NCI-H2081 treated with DMSO at 0.1 percent for 48 hours (cell line): ENCODE results near the gene TPSAB1.
"Not testable (repeated sequence)": the region's sequence is repeated elsewhere in the genome, so short reads cannot be mapped to it uniquely, and the experiment has no call there.

Experiments
- DNase-seq: peaks from one replicate; lab custom pipeline; 2025; lab: John Stamatoyannopoulos, UW

TPSAB1 gene

GRCh38 chr16:1240436-1240835, at the start of gene TPSAB1:
TSS of gene TPSAB1 (plus strand) at chr16:1240705. CDS start at chr16:1240939, 234 bp downstream.
- not testable (repeated sequence) for DNase-seq

- not testable (repeated sequence) for DNase-seq
These were observed 49.7 kb upstream of the TPSAB1 start for GRCh38 chr16:1190789-1191188.

DNA sequence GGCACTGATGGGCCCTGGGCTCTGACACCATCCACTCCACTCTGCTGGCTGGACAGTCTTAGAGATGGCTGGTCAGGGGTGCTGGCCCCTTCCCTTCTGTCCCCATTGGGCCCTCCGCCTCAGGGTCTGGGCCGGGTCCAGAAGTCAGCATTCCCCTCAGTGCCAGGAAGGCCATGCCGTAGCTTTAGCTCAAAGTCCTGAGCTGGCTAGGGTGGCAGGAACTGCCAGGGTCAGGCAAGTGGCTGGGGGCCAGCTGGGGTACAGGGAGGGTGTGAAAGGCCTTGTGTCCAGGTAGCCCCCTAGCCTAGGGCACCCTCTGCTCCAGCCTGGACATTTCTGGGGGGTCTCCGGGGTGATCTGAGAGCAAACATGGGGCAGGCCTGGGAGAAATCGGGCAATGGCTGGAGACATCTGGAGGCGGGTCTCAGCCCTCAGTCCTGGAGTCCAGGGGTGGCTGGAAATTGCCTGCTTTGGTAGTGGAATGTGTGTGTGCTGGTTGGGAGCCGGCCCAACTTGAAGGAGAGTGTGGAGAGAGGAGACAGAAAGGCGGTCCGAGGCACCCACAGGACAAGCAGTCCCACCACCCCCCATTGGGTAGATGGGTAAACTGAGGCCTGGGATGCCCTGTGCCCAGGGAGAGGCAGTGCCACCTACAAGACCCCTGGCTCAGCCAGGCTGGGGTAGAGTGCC, 48.0 kb upstream of the TPSAB1 start:
- no peak for DNase-seq

DNA sequence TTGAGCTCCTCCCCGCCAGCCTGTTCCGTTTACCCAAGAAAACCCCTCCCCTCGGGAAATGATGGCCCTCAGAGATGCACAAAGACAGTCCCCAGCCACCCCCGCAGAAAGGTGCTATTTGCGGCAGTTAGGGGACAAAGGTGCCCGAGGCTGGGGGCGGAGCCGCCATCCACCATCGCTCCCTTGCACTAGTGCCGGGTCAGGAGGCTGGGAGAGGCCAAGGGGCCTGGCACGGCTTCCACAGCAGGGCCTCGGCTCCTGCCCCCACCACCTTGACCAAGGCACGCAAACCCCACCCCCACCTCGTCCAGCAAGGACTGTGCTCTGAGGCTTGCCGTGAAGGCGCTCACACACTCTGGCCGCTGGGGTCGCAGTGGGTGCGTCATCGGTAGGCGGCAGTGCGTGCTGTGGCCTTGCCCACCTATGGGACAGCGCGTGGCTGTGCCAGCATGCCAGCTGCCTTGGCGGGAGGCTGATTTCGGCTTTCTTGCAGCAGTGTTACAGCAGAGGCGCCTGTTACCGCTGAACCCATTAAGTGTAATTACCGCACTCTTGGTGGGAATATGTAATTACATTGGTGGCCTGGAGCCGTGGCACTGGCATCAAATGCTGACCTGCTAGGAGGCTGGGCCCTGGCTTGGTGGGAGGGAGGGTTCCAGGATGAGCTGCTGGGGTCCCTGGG, 47.2 kb upstream of the TPSAB1 start:
- peak; percentile 4 for DNase-seq

- no peak for DNase-seq
These were observed 46.5 kb upstream of the TPSAB1 start for GRCh38 chr16:1193825-1194581.

DNA sequence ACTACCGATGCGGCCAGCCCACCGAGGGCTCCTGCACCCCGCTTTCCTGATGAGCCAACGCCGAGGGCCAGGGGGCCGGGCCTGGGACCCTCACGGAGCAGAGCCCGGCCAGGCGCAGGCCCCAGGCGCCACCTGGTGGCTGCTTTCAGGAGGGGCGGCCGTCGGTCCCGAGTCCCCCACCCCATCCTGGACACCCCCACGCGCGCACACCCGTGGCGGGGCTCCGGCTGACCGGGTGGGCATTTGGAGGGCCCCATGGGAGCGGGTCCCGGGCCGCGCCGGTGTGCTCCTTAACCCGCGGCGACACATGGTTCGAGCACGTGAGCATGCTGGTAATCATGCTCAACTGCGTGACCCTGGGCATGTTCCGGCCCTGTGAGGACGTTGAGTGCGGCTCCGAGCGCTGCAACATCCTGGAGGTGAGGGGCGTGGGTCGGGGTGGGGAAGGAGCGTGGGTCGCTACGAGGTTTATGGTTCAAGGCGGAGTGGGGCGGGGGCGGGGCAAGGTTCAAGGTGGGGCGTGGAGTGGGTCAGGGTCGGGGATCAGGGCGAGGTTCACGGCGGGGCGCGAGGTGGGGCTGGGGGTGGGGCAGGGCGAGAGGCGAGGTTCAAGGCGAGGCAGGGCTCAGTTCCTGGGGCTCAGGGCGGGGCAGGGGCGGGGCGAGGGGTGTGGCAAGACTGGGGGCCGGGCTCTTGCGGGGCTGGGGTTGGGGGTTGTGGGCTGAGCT, 45.7 kb upstream of the TPSAB1 start:
- no peak for DNase-seq

DNA sequence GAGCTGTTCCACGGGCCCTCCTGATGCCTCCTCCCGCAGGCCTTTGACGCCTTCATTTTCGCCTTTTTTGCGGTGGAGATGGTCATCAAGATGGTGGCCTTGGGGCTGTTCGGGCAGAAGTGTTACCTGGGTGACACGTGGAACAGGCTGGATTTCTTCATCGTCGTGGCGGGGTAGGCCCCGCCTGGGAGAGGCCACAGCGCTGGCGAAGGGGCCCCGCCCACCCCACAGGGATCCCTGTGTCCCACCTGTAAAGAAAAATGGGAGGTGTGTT, 45.2 kb upstream of the TPSAB1 start:
- DNase-seq: no peak

- no peak for DNase-seq
These were observed 44.0 kb upstream of the TPSAB1 start for GRCh38 chr16:1196494-1196893.

GRCh38 chr16:1197237-1197866, 43.2 kb upstream of the TPSAB1 start:
- peak; percentile 22 for DNase-seq

DNA sequence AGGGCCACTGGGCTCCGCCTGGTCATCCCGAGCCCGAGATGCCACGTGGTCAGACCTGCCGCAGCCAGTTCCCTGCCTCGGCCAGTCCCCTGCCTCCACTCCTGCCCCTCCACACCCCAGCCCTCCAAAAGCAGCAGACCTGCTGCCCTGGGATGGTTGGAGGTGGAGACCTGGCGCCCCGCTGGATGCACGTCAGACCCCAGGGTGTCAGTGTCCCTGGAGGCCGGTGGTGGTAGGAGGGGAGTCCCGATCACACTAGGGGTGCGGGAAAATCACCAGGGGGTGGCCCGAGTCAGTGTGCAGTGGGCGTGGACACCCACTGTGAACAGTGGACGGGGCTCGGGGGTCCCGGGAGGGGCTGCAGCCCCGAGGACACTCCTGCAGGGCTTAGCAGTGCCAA, 42.3 kb upstream of the TPSAB1 start:
- DNase-seq: no peak

DNA sequence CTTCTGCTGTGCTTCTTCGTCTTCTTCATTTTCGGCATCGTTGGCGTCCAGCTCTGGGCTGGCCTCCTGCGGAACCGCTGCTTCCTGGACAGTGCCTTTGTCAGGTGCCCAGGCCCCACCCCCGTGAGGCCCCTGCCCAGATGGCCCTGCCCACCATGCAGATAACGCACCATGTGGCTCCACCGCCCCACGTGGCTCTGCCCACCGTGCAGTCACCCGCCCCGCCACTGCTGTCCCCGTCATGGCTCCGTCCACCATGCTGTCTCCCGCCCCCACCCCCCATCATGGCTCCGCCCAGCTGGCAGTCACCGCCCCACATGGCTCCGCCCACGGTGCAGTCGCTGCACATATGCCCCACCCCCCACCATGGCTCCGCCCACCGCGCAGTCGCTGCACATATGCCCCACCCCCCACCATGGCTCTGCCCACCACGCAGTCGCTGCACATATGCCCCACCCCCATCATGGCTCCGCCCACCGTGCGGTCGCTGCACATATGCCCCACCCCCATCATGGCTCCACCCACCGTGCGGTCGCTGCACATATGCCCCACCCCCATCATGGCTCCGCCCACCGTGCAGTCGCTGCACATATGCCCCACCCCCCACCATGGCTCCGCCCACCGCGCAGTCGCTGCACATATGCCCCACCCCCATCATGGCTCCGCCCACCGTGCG, 41.7 kb upstream of the TPSAB1 start:
- not testable (repeated sequence) for DNase-seq

GRCh38 chr16:1199347-1200013, 41.0 kb upstream of the TPSAB1 start:
- no peak for DNase-seq

GRCh38 chr16:1200014-1200627, 40.4 kb upstream of the TPSAB1 start:
- DNase-seq: no peak

GRCh38 chr16:1201444-1201843, 39.1 kb upstream of the TPSAB1 start:
- DNase-seq: no peak

GRCh38 chr16:1202274-1202673, 38.2 kb upstream of the TPSAB1 start:
- no peak for DNase-seq

DNA sequence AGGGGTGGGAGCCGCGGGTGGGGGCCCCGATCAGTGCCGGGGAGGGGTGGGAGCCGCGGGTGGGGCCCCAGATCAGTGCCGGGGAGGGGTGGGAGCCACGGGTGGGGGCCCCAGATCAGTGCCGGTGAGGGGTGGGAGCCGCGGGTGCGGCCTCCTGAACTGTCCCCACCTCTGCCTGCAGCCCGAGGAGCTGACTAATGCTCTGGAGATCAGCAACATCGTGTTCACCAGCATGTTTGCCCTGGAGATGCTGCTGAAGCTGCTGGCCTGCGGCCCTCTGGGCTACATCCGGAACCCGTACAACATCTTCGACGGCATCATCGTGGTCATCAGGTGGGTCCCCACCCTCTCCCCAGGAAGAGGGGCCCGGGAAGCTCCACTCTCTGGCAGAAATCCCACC, 35.6 kb upstream of the TPSAB1 start:
- no peak for DNase-seq

- DNase-seq: no peak
These were observed 34.2 kb upstream of the TPSAB1 start for GRCh38 chr16:1206326-1206725.

GRCh38 chr16:1206786-1207185, 33.7 kb upstream of the TPSAB1 start:
- DNase-seq: no peak

DNA sequence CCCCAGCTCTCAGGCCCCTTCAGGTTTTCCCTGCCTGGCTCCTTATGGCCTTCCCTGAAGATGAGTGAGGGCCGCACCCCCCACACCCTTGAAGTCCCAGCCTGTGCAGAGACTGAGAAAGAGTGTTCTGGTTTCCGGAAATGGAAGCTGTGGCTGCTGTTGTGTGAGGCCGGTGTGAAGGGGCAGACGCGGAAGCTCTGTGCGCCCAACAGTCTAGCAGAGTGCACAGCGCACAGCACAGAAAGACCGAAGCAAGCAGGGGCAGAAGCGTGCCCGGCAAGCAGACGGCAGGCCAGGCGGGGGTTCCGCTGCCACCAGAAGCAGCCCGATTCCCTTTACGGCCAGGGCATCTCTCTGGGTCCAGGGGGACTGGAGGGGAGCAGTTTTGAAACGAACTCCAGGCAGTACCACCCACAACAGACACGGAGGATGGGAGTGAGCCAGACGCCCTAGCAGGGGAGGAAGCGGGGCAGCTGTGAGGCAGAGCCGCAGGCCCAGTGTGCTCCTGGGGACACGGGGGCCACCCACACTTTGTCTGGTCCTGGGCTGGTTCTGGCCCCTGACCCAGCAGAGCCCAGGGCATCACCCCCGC, 32.2 kb upstream of the TPSAB1 start:
- DNase-seq: no peak

- DNase-seq: no peak
These were observed 31.4 kb upstream of the TPSAB1 start for GRCh38 chr16:1209081-1209480.
